Kidney (tissue), 14 donors: ENCODE results near the gene SOWAHA. TPM values are rescaled to one million over a fixed set of nuclear protein-coding genes. Genes with fewer than 3 reads are reported as not detected.

Experiments used
- DNase-seq, 5 donors: peaks; one replicate each; pipeline ENCODE4 v3.0.0-alpha.2; 2013 to 2020
- FAIRE-seq: peaks from 2 replicates; lab custom pipeline; 2012; peaks lifted over from hg19 to GRCh38; lab: Jason Lieb, UNC
- H3K27ac ChIP-seq, 2 donors: one replicate each; pipeline ENCODE4 v1.7.0; 2013; ENCODE audit warnings: low read depth in 2 of 2, low read length in 2 of 2, inconsistent platforms in 1 of 2
- H3K27me3 ChIP-seq: one replicate; pipeline ENCODE4 v1.7.1; 2013; ENCODE audit warnings: low read length, inconsistent platforms; ENCODE audit not compliant: control insufficient read depth, insufficient read depth
- H3K36me3 ChIP-seq, 3 donors: one replicate each; pipeline versions ENCODE4 v1.7.0 to v1.7.1; 2013; ENCODE audit warnings: low read length in 3 of 3, control low read depth in 1 of 3, inconsistent platforms in 1 of 3; ENCODE audit not compliant: insufficient read depth in 3 of 3, control insufficient read depth in 2 of 3
- H3K4me1 ChIP-seq, 3 donors: one replicate each; pipeline versions ENCODE4 v1.7.0 to v1.7.1; 2013; ENCODE audit warnings: low read length in 3 of 3, inconsistent platforms in 1 of 3, low read depth in 1 of 3; ENCODE audit not compliant: control insufficient read depth in 2 of 3, insufficient read depth in 2 of 3
- H3K4me3 ChIP-seq, 3 donors: one replicate each; pipeline versions ENCODE4 v1.7.0 to v1.8.1; 2013; ENCODE audit warnings: low read length in 3 of 3, control low read depth in 1 of 3, inconsistent platforms in 1 of 3
- H3K9ac ChIP-seq, 3 donors: one replicate each; pipeline versions ENCODE4 v1.7.0 to v1.7.1; 2013; ENCODE audit warnings: low read length in 3 of 3, control low read depth in 1 of 3, inconsistent platforms in 1 of 3
- H3K9me3 ChIP-seq, 3 donors: one replicate each; pipeline versions ENCODE4 v1.7.0 to v1.7.1; 2013; ENCODE audit warnings: low read length in 3 of 3, control low read depth in 1 of 3, inconsistent platforms in 1 of 3; ENCODE audit not compliant: control insufficient read depth in 2 of 3, insufficient read depth in 1 of 3
- intact Hi-C: fragments of 100-400 bp; cut with DNase I; formaldehyde crosslinking; loops from one replicate; pipeline ENCODE4 v1.11.1; 2022
- polyA plus RNA-seq: library from polyadenylated mRNA; stranded (reverse); fragments of 350-450 nt; fragmentation: Illumina TruSeq; extraction: RNeasy Lipid Tissue Mini Kit (QIAGEN cat#74804); gene quantifications from one replicate; pipeline ENCODE4 v1.2.3, GENCODE V29; 2014; ENCODE audit warnings: low read depth, low replicate concordance; ENCODE audit not compliant: insufficient read depth
- total RNA-seq: library from RNA; stranded (reverse); fragmentation: NEBNext Ultra II Directional; extraction: Animal tissue kit (Norgen Biotek cat#: 25700); gene quantifications from one replicate; pipeline ENCODE4 v1.2.1, GENCODE V29; 2021
- TF ChIP-seq, protein P1 (sequence below): IDR thresholded peaks from 3 replicates; pipeline ENCODE4 v1.5.1; 2012; ENCODE audit warnings: mild to moderate bottlenecking, moderate library complexity, borderline replicate concordance; ENCODE audit not compliant: insufficient read depth; ENCODE audit errors: extremely low read depth
- donor health status: control.
- donor health status: control.
- donor health status: control.
- donor health status: control.
- donor health status: control.
- donor health status: DM: yes; HTN: yes; CAD: no.
- donor health status: Normal renal cell carcinoma (clear cell type).

The SOWAHA gene
- total and polyA plus RNA-seq, 2 donors from 2014 or later, result 4.1 to 7.1 TPM

GRCh38 chr5:132830436-132831094 lies 17.5 kb downstream of the SOWAHA start, which contains the start of gene SHROOM1:
Gene SHROOM1, minus strand, starts transcription at chr5:132830647. Its CDS starts 4,507 bp downstream, at chr5:132826140.
- Histone ChIP-seq H3K9ac (peak within 1 kb of the TSS; percentile 11 to 73 (median 60)), H3K27ac (peak within 1 kb of the TSS; percentile 75 to 76), H3K27me3 (peaks cover 2% of the 10 kb centered on the region), H3K9me3 (no peaks in the 10 kb centered on the region), H3K4me1 (peaks cover 0 to 12% (median 5%) of the 10 kb centered on the region in 3 donors), H3K4me3 (peak within 1 kb of the TSS; percentile 44 to 77 (median 49)), H3K36me3 (no peaks in the 10 kb centered on the region)
- no peak for FAIRE-seq
- peak; percentile 61 to 85 (median 74) for DNase-seq
- TF ChIP-seq, protein P1, sequence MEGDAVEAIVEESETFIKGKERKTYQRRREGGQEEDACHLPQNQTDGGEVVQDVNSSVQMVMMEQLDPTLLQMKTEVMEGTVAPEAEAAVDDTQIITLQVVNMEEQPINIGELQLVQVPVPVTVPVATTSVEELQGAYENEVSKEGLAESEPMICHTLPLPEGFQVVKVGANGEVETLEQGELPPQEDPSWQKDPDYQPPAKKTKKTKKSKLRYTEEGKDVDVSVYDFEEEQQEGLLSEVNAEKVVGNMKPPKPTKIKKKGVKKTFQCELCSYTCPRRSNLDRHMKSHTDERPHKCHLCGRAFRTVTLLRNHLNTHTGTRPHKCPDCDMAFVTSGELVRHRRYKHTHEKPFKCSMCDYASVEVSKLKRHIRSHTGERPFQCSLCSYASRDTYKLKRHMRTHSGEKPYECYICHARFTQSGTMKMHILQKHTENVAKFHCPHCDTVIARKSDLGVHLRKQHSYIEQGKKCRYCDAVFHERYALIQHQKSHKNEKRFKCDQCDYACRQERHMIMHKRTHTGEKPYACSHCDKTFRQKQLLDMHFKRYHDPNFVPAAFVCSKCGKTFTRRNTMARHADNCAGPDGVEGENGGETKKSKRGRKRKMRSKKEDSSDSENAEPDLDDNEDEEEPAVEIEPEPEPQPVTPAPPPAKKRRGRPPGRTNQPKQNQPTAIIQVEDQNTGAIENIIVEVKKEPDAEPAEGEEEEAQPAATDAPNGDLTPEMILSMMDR, result no peak
- intact Hi-C loops, result no loop called here

- Histone ChIP-seq H3K27me3 (peaks cover 2% of the 10 kb centered on the region), H3K9ac (peak overlapping the region in 1 of 3 donors; percentile 47), H3K36me3 (no peaks in the 10 kb centered on the region), H3K4me3 (peak overlapping the region in 1 of 3 donors; percentile 77), H3K27ac (no peak overlapping the region), H3K9me3 (no peaks in the 10 kb centered on the region), H3K4me1 (peaks cover 0 to 10% (median 5%) of the 10 kb centered on the region in 3 donors)
- no peak for FAIRE-seq
- intact Hi-C loops, result no loop called here
- TF ChIP-seq, protein P1, result no peak
- peak in 2 of 5 donors; percentile 53 to 55 for DNase-seq
These were observed 18.2 kb downstream of the SOWAHA start for GRCh38 chr5:132831095-132831860.

- TF ChIP-seq, protein P1, result no peak
- Histone ChIP-seq H3K4me3 (no peak overlapping the region), H3K9ac (no peak overlapping the region), H3K36me3 (no peaks in the 10 kb centered on the region), H3K27me3 (peaks cover 2% of the 10 kb centered on the region), H3K4me1 (peaks cover 0 to 10% (median 5%) of the 10 kb centered on the region in 3 donors), H3K9me3 (no peaks in the 10 kb centered on the region), H3K27ac (no peak overlapping the region)
- intact Hi-C loops, result no loop called here
- DNase-seq (no peak), FAIRE-seq (no peak)
These were observed 19.5 kb downstream of the SOWAHA start for GRCh38 chr5:132832612-132833011.
